GM21825 (cell line): ENCODE results near the gene CDH18.

Experiments
- ATAC-seq: cut with Tn5 transposase; IDR thresholded peaks from one replicate; pipeline ENCODE4 v1.9.1; 2021; ENCODE audit warnings: mild to moderate bottlenecking, moderate library complexity; ENCODE audit not compliant: unreplicated experiment

CDH18 gene

DNA sequence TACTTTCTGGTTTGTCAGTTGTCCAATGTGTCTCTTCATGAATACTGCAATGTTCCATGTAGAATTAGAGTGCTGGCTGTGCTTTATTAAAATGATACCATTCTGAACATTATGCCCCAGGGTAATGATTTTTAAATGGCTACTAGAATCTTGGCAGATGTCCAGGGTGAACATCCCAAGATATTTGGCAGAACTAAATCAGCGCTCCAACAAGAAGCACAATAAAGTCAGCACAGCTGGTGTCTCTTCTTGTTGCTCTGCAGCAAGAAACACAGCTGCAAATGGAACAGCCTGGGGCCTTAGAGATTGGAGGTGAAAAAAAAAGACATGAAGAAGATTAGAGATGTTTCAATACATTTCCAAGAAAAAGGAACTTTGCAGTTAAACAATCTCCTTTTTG, 248.3 kb downstream of the CDH18 start:
- no peak for ATAC-seq

DNA sequence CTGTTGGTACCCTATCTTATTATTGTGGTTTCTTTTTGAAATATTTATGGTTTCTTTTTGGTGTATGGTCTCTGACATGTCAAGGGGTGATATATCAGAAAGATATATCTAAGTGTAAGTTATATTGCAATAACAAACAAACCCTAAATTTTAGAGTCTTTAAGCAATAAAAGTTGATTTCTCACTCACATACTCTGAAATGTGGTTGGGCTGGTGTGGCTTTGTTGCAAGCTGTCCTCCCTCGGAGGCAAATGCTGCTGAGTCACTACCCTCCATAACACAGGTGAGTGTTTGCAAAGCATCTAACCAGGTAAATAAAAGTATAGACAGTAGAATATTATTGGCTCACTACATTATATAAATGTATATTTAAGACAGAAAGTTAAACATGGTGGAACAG, 253.2 kb downstream of the CDH18 start:
- no peak for ATAC-seq

DNA sequence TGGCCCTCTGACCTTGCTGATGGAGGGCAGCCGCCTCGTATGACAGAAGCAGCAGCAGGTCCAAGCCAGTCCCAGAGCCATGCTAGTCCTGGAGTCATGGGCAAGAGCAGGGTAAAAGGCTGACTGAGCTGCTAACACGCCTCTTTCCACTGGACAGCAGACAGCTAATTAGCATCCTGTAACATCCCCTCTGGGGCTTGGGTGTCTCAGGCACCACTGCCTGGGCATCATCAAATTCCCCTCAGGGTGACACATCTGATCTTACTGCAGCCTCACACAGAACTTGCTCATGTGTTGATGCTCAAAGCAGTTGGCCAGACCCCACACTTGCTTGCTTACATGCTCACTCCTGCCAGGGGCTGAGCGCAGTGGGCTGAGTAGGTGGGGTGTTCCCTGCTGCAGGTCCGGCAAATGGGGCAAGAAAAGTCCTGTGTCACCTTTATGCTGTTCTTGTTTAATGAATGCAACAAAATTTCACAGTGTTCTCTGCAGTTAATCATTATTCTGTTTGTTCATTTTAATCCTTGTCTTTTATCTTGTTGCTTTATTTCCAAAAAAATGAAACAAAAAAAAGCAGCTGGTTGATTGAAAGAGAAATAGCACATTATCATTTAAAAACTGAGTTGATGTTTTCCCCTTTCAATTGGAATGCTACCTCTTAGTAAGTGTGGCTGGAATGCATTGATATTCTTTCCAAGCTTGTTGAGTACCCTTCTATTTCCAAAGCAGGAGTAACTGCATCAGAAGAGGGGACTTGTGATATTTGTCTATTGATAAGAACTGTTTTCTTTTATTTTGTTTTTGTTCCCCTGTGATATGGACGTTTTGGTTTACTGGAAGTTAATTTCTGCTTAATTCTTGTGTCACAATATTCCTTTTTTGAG, 254.1 kb downstream of the CDH18 start:
- no peak for ATAC-seq

DNA sequence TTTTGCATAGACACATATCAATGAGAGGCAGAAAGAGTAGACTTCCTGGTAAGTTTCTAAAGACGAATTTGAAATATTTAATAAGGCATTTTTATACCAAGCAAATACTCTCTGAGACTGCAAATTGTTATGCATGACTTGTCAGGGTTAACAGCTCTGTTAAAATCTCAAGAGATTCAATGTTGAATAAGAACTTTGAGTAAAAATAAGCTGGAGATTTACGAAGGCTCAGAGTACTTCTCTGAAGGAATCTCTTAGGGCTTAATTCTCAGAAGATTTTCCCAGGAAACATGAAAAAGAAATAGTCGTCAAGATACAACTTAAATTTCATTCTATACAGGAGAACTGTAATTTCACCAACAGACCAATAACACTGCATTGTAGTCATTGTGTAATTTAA, 259.4 kb downstream of the CDH18 start:
- no peak for ATAC-seq

DNA sequence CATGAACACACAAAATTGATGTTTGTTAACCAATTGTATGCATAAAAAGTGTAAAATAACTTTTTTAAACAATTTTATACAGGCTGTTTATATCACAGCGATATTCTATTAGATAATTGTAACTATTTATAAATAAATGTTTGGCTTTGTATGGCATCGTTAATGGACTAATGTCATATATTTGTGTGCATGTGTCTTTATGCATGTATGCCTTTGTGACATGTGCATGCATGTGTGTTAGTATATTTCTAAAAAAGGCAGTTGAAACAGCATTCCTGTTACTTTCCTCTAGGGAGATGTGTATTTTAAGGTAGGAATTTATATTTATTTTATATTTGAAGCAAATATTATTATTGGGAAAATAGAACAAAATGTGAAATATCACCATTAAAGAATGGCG, 268.9 kb downstream of the CDH18 start:
- ATAC-seq, result no peak

DNA sequence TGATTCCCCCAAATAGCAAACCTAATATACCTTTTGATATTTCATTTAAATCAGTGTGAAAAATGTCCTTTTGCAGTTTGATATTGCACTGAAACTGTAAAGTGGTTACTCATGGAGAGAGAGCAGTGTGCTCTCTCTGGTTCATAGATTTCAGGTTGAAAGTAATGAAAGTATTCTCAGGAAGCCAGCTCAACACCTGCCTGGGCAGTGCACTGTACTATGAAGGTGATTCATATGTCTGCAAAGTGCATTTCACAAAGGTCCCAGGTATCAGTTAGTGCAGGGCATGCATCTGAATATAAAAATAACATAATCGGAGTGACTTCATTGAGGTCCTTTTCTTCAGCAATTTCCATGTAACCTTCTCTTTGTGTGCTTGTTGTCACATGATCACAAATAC, 274.3 kb downstream of the CDH18 start:
- no peak for ATAC-seq

DNA sequence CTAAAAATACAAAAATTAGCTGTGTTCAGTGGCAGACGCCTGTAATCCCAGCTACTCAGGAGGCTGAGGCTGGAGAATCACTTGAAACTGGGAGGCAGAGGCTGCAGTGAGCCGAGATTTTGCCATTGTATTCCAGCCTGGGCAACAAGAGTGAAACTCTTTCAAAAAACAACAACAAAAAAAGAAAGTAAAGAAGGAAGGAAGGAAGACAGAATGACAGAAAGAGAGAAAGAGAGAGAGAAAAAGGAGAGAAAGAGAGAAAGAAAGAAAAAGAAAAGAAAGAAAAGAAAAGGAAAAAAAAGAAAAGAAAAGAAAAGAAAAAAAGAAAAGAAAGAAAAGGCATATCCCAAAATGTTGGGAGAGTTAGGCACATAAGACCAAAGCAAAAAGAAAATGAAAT, 278.6 kb downstream of the CDH18 start:
- no peak for ATAC-seq

DNA sequence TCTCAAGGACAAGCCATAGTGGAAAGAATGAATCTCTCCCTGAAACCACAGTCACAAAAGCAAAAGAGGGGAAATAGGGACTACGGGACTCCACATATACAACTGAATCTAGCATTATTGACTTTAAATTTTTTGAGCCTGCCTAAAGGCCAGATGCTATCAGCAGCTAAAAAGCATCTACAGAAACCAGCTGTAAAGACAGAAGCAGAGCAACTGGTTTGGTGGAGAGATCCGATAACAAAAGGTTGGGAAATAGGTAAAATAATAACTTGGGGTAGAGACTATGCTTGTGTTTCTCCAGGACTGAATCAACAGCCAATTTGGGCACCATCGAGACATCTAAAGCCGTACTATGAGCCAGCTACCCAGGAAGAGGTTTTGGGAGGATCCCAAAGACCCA, 281.2 kb downstream of the CDH18 start:
- no peak for ATAC-seq

DNA sequence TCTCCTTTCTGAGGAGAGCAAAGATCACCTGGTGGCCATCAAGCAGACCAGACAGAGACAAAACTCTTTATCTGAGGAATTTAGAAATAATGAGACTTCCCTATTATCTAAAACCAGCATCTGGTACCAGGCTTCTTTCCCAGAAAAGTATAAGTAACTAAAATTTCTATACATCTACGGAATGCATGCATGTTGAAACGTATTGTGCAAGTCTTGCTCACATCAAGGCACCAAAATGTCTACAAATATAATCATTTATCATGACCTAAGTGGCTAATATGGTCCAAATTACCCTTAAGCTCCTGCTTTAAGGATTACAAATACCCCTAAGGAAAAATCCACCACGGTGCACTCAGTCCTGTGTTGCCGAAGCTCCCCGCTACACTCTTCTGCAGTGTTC, 286.3 kb downstream of the CDH18 start:
- no peak for ATAC-seq

DNA sequence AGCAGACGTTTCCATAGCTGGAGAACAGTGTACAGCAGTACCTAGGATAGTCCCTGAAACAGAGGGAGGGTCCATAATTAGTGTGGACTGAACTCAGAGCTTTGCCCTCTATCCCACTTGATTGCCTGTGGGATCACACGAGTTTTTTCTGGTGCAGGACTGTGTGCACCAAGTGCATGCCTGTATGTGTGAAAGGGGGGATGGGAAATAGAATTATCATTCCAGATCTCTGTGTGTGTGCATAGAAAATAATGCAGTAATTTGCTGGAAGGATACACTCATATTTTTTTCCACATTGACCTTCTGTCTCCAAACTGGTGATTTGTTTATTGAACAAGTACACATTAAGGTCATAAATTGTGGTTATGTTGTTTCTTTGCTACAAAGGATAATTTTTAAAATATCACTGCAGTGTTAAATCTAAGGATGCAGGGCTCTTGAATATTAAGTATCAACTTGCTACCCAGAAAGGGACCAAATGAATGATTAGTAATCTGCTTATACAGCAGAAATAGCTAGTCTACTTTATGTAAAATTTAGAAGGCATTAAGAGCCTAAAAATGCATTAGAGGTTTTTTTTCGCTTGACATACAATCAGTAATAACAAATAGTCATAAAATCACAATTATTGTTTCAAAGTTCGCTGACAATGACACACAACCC, 292.9 kb downstream of the CDH18 start:
- ATAC-seq, result no peak

DNA sequence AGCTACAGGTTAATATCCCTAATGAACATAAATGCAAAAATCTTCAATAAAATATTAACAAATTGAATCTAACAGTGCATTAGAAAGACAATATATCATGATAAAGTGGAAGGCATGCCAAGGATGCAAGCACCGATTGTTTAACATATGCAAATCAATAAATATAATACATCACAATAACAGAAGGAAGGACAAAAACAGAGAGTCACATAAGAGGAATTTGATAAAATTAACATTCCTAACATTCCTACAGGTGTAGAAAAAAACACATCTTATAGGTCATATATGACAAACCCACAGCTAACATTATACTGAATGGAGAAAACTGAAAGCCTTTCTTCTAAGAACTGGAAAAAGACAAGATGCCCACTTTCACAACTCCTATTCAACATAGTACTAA, 297.0 kb downstream of the CDH18 start:
- ATAC-seq, result no peak

DNA sequence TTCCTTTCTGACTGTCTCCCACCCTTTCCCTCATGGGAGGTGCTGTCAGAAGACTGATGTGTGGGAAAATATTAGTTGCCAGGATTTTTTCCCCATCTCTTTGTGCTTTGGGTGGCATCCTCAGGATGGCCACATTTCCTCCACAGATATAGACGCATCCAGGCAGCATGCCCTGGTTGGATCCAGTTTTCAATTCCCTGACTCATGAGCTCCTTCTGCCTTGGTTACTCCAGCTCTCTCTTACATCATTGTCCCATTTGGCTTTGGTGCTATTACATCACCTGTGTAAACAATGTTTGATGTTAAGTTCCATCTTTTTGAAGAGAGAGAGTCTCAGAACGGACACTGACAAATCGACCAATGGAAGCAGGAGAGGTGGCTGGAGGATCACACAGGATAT, 302.5 kb downstream of the CDH18 start:
- no peak for ATAC-seq

DNA sequence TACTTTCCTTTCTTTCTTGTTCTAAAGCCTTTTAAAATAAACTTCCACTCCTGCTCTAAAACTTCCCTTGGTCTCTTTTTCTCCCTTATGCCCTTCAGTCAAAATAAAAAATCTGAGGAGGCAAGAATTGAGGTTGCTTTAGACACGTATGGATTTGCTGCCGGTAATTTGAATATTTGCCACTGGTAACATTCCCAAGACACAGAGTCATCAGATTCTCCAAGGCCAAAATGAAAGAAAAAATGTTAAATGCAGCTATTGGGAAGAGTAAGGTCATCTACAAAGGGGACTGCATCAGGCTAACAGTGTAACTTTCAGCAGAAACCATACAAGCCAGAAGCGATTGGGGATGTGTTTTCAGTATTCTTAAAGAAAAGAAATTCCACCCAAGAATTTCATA, 311.1 kb downstream of the CDH18 start:
- no peak for ATAC-seq

DNA sequence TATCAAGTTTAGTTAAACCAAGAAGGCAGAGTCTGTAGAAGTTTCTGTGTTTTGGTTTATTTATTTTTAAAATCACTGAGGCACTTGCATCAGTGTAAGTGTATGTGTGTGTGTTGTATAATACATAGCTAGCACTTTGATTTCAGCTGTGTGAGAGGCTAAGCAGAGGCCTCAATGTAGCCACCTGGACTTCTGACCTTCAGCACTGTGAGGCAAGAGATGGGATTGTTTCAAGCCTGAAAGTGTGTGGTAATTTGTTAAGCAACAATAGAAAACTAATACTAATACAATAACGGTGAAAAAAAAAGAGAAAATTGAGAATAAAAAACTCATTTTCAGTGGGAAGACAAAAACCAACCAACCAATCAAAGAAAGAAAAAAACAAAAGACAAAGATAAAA, 327.3 kb downstream of the CDH18 start:
- no peak for ATAC-seq

DNA sequence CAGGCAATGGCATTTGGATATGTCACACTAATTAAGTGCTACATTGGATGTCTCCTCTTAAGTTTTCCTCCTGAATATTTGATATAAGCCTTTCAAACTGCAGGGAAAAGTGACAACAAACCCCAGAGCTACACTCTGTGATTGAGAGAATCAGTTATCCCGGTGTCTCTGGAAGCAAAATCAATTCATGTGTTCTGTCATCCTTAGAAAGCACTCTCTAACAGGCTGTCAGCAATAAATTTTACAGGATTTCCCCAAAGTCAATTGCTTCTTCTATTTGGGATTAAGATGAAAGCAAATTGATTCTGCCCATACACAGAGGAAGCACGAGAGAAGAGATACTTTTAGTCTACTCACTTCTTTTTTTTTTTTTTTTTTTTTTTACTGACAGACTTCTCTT, 332.4 kb downstream of the CDH18 start:
- ATAC-seq, result no peak

DNA sequence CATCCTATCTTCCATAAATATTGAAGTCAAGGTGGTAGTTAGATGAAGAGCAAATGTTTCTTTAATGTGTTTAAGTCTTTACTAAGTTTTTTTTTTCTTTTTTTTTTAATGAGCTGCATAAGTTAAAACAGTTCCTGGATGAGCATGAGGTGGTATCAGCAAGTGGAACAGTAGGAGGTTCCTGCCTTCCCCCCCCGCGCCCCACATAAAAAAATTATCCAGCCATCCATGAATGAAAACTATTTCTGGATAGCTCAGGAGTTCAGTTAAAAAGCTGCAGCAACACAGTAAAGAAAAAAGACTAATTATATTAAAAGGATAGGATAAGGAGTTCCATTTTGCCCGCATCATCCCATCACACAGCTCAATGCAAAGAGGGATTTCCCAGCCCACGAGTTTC, 349.5 kb downstream of the CDH18 start:
- no peak for ATAC-seq

DNA sequence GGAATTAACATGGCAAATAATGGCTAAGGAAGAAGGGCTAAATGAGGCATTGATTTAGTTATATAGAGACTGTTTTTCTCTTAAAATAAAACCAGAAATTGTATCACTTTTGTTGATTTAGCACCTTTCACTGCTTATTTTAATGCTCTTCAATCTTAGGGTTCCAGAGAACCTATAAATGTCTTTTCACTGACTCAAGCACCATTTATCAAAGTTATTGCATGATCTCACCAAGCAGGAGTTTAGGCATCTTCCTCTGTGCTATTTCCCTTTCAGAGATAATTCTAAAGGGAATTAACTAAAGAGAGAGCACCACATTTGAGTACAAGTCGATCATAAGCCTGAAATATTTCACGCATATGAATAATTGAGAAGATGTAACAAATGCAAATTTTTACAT, 357.1 kb downstream of the CDH18 start:
- no peak for ATAC-seq

DNA sequence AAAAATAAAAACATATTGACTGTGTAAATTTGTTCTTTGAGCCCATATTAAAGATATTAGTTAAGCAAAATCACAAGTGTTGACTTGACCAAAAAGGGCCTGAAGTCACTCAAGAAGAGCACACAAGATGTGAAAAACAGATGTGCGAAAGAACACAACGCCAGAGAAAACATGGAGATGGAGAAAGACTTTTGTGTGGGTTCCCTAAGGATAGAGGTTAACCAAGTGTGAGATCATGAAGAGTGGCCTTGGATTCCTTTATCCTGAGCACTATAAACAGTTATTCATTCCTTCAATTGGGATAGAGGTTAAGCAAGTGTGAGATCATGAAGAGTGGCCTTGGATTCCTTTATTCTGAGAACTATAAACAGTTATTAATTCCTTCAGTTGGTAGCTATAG, 361.8 kb downstream of the CDH18 start:
- ATAC-seq, result no peak

DNA sequence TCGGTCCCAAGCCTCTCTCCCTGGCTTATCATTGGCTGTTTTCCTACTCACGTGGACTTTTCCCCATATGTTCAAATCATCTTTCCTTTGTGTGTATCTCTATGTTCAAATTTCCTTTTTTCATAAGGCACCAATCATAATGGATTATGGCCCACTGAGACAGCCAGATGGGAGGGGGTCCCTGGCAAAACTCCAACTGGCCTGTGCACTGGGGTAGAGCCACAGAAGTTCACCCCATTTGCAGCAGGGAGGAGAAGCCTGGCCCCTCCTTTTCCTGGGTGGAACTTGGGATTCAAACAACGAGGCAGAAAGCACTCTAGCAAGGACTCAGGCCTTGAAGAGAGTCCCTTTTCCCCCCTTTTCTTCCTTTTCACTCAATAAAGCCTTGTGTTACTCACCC, 362.4 kb downstream of the CDH18 start:
- no peak for ATAC-seq

DNA sequence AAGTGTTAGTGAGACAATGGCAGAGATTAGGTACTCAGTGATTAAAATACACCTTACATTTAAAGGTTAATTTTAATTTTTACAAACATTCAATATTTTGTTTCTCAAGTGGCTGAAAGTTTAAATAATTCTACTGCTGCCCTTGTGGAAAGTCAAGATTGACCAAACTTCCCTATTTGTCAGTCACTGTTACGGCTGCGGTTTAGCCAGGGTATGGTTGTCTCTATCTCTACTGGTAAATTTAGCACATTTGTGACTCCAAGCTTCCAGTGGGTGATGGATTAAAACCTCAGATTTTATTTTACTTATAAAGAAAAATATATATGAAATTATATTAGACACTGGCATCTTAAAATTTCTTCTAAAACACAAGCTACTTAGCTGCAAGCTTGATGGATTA, 368.4 kb downstream of the CDH18 start:
- no peak for ATAC-seq

DNA sequence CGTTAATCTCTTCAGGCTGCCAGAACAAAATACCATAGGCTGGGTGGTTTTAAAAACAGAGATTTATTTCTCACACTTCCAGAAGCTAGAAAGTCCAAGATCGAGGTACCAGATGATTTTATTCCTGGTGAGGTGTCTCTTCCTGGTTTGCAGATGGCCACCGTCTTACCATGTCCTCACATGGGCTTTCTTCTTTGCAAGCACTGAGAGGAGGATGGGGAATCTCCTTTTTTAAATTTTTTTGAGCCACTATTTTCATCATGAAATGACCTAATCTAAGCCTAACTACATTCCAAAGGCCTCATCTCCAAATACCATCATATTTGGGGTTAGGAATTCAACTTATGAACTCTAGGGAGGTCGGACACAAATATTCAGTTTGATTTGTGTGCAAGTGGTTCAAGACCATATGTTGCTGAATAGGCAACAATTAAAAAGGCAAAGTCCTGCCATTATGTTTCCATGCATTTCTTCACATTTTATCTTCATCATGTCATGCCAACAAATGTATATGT, 371.2 kb downstream of the CDH18 start:
- ATAC-seq, result no peak

DNA sequence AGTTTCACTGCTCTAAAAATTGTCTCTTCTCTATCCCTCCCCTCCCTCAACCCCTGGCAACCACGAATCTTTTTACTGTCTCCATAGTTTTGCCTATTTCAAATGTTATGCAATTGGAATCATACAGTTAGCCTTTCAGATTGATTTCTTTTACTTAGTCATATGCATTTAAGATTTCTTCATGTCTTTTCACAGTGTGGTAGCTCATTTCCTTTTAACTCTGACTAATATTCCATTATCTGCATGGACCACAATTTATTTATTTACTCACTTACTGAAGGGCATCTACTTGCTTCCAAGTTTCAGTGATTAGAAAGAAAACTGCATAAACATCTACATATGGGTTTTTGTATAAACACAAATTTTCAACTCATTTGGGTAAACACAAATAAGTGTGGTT, 372.3 kb downstream of the CDH18 start:
- ATAC-seq, result no peak
